MCF 10A (cell line): ENCODE measurements around the gene SCNN1G. TPM values are rescaled to one million over a fixed set of nuclear protein-coding genes. Genes with fewer than 3 reads are reported as not detected.

Source experiments
- BruUV-seq: library from RNA; stranded (reverse); fragments of 400-500 nt; replicated peaks from 2 replicates; lab custom pipeline; 2021; lab: Mats Ljungman, UMichigan
- CTCF ChIA-PET: fragments of 300-600 bp; sonication (Branson Sonifier 250); formaldehyde crosslinking; extraction: SDS; loops from one replicate; lab custom pipeline; 2021; ENCODE audit warnings: antibody characterized with exemption, inconsistent platforms; lab: Yijun Ruan, JAX
- POLR2A ChIA-PET: fragments of 300-600, 350-650 bp; sonication (Branson Sonifier 250); formaldehyde crosslinking; extraction: SDS; loops from one replicate; lab custom pipeline; 2020; ENCODE audit warnings: antibody characterized with exemption, inconsistent platforms; lab: Yijun Ruan, JAX
- DNase-seq: peaks from one replicate; pipeline ENCODE4 v3.0.0-alpha.2; 2018; ENCODE audit not compliant: unreplicated experiment
- H3K27ac Mint-ChIP-seq: one replicate; pipeline ENCODE4 v1.8.0; 2022; ENCODE audit warnings: mild to moderate bottlenecking, low read depth, mixed read lengths; ENCODE audit not compliant: unreplicated experiment
- H3K27me3 Mint-ChIP-seq: one replicate; pipeline ENCODE4 v1.8.0; 2022; ENCODE audit warnings: mixed read lengths; ENCODE audit not compliant: insufficient read depth, unreplicated experiment
- H3K36me3 Mint-ChIP-seq: one replicate; pipeline ENCODE4 v1.8.0; 2022; ENCODE audit warnings: mild to moderate bottlenecking, moderate library complexity, mixed read lengths; ENCODE audit not compliant: insufficient read depth, unreplicated experiment
- H3K4me1 Mint-ChIP-seq: one replicate; pipeline ENCODE4 v1.8.0; 2022; ENCODE audit warnings: mixed read lengths; ENCODE audit not compliant: insufficient read depth, unreplicated experiment
- H3K4me3 Mint-ChIP-seq: one replicate; pipeline ENCODE4 v1.8.0; 2022; ENCODE audit warnings: mild to moderate bottlenecking, moderate library complexity, mixed read lengths; ENCODE audit not compliant: unreplicated experiment
- H3K9me3 Mint-ChIP-seq: one replicate; pipeline ENCODE4 v1.8.0; 2022; ENCODE audit warnings: mixed read lengths; ENCODE audit not compliant: unreplicated experiment
- CTCF ChIP-seq: fragments of 200-600 bp; IDR thresholded peaks from one replicate; pipeline ENCODE4 v1.8.0; 2022; ENCODE audit warnings: antibody characterized with exemption, mild to moderate bottlenecking; ENCODE audit not compliant: unreplicated experiment
- intact Hi-C: fragments of 100-400 bp; cut with micrococcal nuclease; formaldehyde crosslinking; loops from 2 replicates; pipeline ENCODE4 v1.14.1; 2022
- total RNA-seq: library from RNA; stranded (reverse); gene quantifications from 2 replicates; pipeline ENCODE4 v1.2.3, GENCODE V29; 2022

The SCNN1G gene
- total RNA-seq, 1 experiment from 2014 or later: 11.9 TPM

DNA sequence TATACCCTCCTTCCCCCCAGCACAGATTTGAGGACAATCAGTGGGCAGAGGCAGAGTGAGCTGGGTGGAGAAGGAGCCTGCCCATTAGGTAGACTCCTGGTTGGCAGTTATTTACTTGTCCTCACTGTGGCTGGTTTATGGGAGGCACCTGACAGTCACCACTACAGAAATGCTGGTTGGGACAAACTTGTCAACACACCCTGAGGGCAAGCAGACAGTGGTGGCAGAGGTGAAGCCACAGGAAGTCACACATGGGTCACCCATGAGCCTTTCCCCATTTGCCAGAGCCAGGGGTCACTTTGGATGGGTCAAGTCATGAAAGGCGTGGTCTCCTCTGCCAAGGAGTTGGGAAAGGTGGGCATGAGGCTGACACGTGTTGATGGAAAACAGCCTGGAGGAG lies 6.4 kb downstream of the SCNN1G start:
- no peaks in the 10 kb centered on the region for H3K27me3 Mint-ChIP-seq
- no peak overlapping the region for H3K27ac Mint-ChIP-seq
- POLR2A ChIA-PET: no interaction called here
- H3K36me3 Mint-ChIP-seq: peaks cover 94% of the 10 kb centered on the region
- no peaks in the 10 kb centered on the region for H3K9me3 Mint-ChIP-seq
- H3K4me3 Mint-ChIP-seq: no peak overlapping the region
- TF ChIP-seq CTCF: no peak
- peaks cover 18% of the 10 kb centered on the region for H3K4me1 Mint-ChIP-seq
- no TSS peak for BruUV-seq
- intact Hi-C loops: no loop called here
- CTCF ChIA-PET: interaction anchor here (24.1 kb wide), 1 partner anchor 246 kb away, joined by 516 read pairs; no protein-coding TSS in a partner anchor
- DNase-seq: no peak

- no peak for DNase-seq
- ChIA-PET CTCF (interaction anchor here (0.7 kb wide), 1 partner anchor 85 kb away, joined by 3 read pairs; no protein-coding TSS in a partner anchor), POLR2A (interaction anchor here (0.6 kb wide), 1 partner anchor 428 kb away, joined by 3 read pairs; no protein-coding TSS in a partner anchor)
- BruUV-seq: no TSS peak
- Mint-ChIP-seq H3K36me3 (peaks cover 100% of the 10 kb centered on the region), H3K9me3 (no peaks in the 10 kb centered on the region), H3K4me1 (peaks cover 6% of the 10 kb centered on the region), H3K27ac (peak overlapping the region; percentile 42), H3K27me3 (no peaks in the 10 kb centered on the region), H3K4me3 (no peak overlapping the region)
- TF ChIP-seq CTCF: no peak
- intact Hi-C loops: no loop called here
These were observed 12.1 kb downstream of the SCNN1G start for GRCh38 chr16:23194497-23195221.

- H3K27me3 Mint-ChIP-seq: no peaks in the 10 kb centered on the region
- intact Hi-C loops: no loop called here
- no peak overlapping the region for H3K27ac Mint-ChIP-seq
- TF ChIP-seq CTCF: no peak
- peaks cover 6% of the 10 kb centered on the region for H3K4me1 Mint-ChIP-seq
- peaks cover 100% of the 10 kb centered on the region for H3K36me3 Mint-ChIP-seq
- POLR2A ChIA-PET: no interaction called here
- DNase-seq: no peak
- no TSS peak for BruUV-seq
- CTCF ChIA-PET: no interaction called here
- no peak overlapping the region for H3K4me3 Mint-ChIP-seq
- no peaks in the 10 kb centered on the region for H3K9me3 Mint-ChIP-seq
These were observed 12.9 kb downstream of the SCNN1G start for GRCh38 chr16:23195366-23195978.

DNA sequence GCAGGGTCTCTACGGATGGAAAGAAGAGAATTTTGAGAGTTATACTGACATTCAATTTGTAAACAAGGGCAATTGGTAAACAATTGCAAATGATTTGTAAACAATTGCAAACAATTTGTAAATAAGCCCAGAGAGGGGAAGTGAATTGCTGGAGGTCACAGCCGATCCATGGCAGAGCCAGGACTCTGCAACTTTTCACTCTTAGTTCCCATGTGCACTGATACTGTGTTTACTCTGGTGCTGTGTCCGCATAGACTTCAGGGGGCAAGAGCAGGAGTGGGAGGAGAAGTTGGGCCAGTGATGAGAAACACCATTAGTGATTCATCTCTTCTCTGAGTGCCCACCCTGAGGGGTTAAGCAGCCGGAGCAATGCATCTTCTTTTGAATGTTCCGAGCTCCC lies 14.0 kb downstream of the SCNN1G start:
- intact Hi-C loops: no loop called here
- ChIA-PET POLR2A (no interaction called here), CTCF (interaction anchor here (6.4 kb wide), 1 partner anchor 237 kb away, joined by 37 read pairs; no protein-coding TSS in a partner anchor)
- no peak overlapping the region for H3K4me3 Mint-ChIP-seq
- no peak for TF ChIP-seq CTCF
- H3K27me3 Mint-ChIP-seq: no peaks in the 10 kb centered on the region
- H3K36me3 Mint-ChIP-seq: peaks cover 100% of the 10 kb centered on the region
- no peak for DNase-seq
- H3K9me3 Mint-ChIP-seq: no peaks in the 10 kb centered on the region
- BruUV-seq: no TSS peak
- H3K4me1 Mint-ChIP-seq: peaks cover 6% of the 10 kb centered on the region
- no peak overlapping the region for H3K27ac Mint-ChIP-seq
